Mesenteric fat pad (tissue), 1 donor: Measurements from ENCODE around the gene PSTPIP1. TPM values are rescaled to one million over a fixed set of nuclear protein-coding genes. Genes with fewer than 3 reads are reported as not detected.

Experiments used
- DNase-seq: peaks from one replicate; pipeline ENCODE4 v3.0.0-alpha.2; 2020; ENCODE audit warnings: low spot score
- total RNA-seq: library from RNA; stranded (reverse); fragmentation: NEBNext Ultra II Directional; extraction: Animal tissue kit (Norgen Biotek cat#: 25700); gene quantifications from one replicate; pipeline ENCODE4 v1.2.1, GENCODE V29; 2021
- donor health status: DM: yes; HTN: yes; CAD: no.

Gene PSTPIP1
- total RNA-seq, 1 donor from 2014 or later = 24.8 TPM

GRCh38 chr15:77042245-77042919 is 47.5 kb downstream of the PSTPIP1 start:
- DNase-seq = no peak

GRCh38 chr15:77042955-77043920 is 48.3 kb downstream of the PSTPIP1 start:
- no peak for DNase-seq

- DNase-seq = no peak
Observed at GRCh38 chr15:77044228-77045042, 49.5 kb downstream of the PSTPIP1 start.

- no peak for DNase-seq
Observed at GRCh38 chr15:77045985-77046384, 51.1 kb downstream of the PSTPIP1 start.

GRCh38 chr15:77046704-77047412 is 51.9 kb downstream of the PSTPIP1 start:
- DNase-seq = no peak

- DNase-seq = no peak
Observed at GRCh38 chr15:77048135-77048876, 53.4 kb downstream of the PSTPIP1 start.

- no peak for DNase-seq
Observed at GRCh38 chr15:77052556-77052955, 57.6 kb downstream of the PSTPIP1 start.

GRCh38 chr15:77053709-77054108 is 58.8 kb downstream of the PSTPIP1 start:
- no peak for DNase-seq

GRCh38 chr15:77057072-77057471 is 62.1 kb downstream of the PSTPIP1 start:
- no peak for DNase-seq

GRCh38 chr15:77057685-77058084 is 62.8 kb downstream of the PSTPIP1 start:
- no peak for DNase-seq

GRCh38 chr15:77058468-77058867 is 63.5 kb downstream of the PSTPIP1 start:
- DNase-seq = no peak

- no peak for DNase-seq
Observed at GRCh38 chr15:77059786-77060361, 64.9 kb downstream of the PSTPIP1 start.

GRCh38 chr15:77060546-77060945 is 65.6 kb downstream of the PSTPIP1 start:
- DNase-seq = no peak

- DNase-seq = no peak
Observed at GRCh38 chr15:77063249-77063648, 68.3 kb downstream of the PSTPIP1 start.

- DNase-seq = no peak
Observed at GRCh38 chr15:77064063-77064462, 69.1 kb downstream of the PSTPIP1 start.

GRCh38 chr15:77064539-77065308 is 69.8 kb downstream of the PSTPIP1 start:
- no peak for DNase-seq

- no peak for DNase-seq
Observed at GRCh38 chr15:77066971-77067690, 72.2 kb downstream of the PSTPIP1 start.

GRCh38 chr15:77067691-77068367 is 72.9 kb downstream of the PSTPIP1 start:
- DNase-seq = no peak
